Measurements from ENCODE around the gene WDR7.

The WDR7 gene

DNA sequence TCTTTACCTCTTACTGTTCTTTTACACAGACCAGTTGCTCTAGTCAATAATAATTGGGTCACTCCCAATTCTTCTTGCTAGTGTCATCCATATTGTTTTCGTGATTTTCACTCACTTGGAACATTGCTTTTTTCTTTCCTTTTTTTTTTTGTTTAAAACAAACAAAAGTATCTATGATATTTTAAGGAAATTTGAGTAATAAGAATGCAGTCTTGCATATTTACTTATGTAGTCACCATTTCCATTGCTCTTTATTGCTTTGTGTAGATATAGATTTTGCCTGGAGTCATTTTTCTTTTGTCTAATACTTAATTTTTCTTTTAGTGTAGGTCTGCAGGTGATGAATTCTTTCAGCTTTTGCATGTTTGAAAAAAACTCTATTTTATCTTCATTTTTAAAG is 71.9 kb downstream of the WDR7 start:
- Histone ChIP-seq H3K27me3 (ENCODE audit: insufficient read depth, low read length) (no peaks in the 10 kb centered on the region), H4K20me1 (ENCODE audit: insufficient read depth, low read length) (no peaks in the 10 kb centered on the region), H3K36me3 (ENCODE audit: insufficient read depth, low read length) (no peaks in the 10 kb centered on the region; the same call in 1 of the 2 replicates), H3K9me2 (ENCODE audit: low read depth, low read length) (no peaks in the 10 kb centered on the region), H3K27ac (ENCODE audit: low read depth, low read length, poor library complexity, severe bottlenecking) (no peak overlapping the region), H3K4me3 (ENCODE audit: low read depth, low read length, poor library complexity, severe bottlenecking) (no peak overlapping the region), H2AFZ (ENCODE audit: low read length) (no peak overlapping the region), H3F3A (ENCODE audit: insufficient read depth, low read length) (no peaks in the 10 kb centered on the region), H3K4me1 (ENCODE audit: insufficient read depth, low read length, severe bottlenecking) (no peaks in the 10 kb centered on the region), H3K9ac (ENCODE audit: low read length) (no peak overlapping the region), H3K9me3 (ENCODE audit: low read length) (0 out of 2 replicates have a peak, but pooled peaks cover 3% of the 10 kb centered on the region), H3K79me2 (ENCODE audit: insufficient read depth, low read length) (no peaks in the 10 kb centered on the region), H3K4me2 (ENCODE audit: low read length) (no peak overlapping the region)
- TF ChIP-seq, protein P1, sequence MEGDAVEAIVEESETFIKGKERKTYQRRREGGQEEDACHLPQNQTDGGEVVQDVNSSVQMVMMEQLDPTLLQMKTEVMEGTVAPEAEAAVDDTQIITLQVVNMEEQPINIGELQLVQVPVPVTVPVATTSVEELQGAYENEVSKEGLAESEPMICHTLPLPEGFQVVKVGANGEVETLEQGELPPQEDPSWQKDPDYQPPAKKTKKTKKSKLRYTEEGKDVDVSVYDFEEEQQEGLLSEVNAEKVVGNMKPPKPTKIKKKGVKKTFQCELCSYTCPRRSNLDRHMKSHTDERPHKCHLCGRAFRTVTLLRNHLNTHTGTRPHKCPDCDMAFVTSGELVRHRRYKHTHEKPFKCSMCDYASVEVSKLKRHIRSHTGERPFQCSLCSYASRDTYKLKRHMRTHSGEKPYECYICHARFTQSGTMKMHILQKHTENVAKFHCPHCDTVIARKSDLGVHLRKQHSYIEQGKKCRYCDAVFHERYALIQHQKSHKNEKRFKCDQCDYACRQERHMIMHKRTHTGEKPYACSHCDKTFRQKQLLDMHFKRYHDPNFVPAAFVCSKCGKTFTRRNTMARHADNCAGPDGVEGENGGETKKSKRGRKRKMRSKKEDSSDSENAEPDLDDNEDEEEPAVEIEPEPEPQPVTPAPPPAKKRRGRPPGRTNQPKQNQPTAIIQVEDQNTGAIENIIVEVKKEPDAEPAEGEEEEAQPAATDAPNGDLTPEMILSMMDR (IDR thresholded peaks at IDR 0.05; ENCODE audit: low read length), result no peak
- no peak for TF ChIP-seq EZH2 (IDR thresholded peaks at IDR 0.05; ENCODE audit: borderline replicate concordance, low read length)

DNA sequence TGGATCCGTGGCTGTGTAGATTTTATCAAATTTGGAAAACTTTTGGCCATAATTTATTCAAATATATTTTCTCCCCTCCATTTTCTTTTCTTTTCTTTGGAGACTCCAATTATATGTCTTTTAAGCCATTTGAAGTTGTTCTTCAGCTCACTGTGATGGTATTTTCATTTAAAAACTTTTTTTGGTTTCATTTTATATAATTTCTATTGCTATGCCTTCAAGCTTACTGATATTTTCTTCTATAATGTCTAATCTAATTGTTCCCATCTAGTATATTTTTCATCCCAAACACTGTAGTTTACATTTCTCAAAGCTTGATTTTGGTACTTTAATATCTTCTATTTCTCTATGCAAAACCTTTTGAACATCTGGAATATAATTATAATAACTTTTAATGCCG is 72.5 kb downstream of the WDR7 start:
- Histone ChIP-seq H3K4me1 (ENCODE audit: insufficient read depth, low read length, severe bottlenecking) (no peaks in the 10 kb centered on the region), H2AFZ (ENCODE audit: low read length) (no peak overlapping the region), H4K20me1 (ENCODE audit: insufficient read depth, low read length) (no peaks in the 10 kb centered on the region), H3K27ac (ENCODE audit: low read depth, low read length, poor library complexity, severe bottlenecking) (no peak overlapping the region), H3K4me2 (ENCODE audit: low read length) (no peak overlapping the region), H3F3A (ENCODE audit: insufficient read depth, low read length) (no peaks in the 10 kb centered on the region), H3K27me3 (ENCODE audit: insufficient read depth, low read length) (no peaks in the 10 kb centered on the region), H3K9me2 (ENCODE audit: low read depth, low read length) (no peaks in the 10 kb centered on the region), H3K4me3 (ENCODE audit: low read depth, low read length, poor library complexity, severe bottlenecking) (no peak overlapping the region), H3K36me3 (ENCODE audit: insufficient read depth, low read length) (no peaks in the 10 kb centered on the region; the same call in 1 of the 2 replicates), H3K79me2 (ENCODE audit: insufficient read depth, low read length) (no peaks in the 10 kb centered on the region), H3K9ac (ENCODE audit: low read length) (no peak overlapping the region), H3K9me3 (ENCODE audit: low read length) (0 out of 2 replicates have a peak, but pooled peaks cover 3% of the 10 kb centered on the region)
- TF ChIP-seq, protein P1 (IDR thresholded peaks at IDR 0.05; ENCODE audit: low read length), result no peak
- no peak for TF ChIP-seq EZH2 (IDR thresholded peaks at IDR 0.05; ENCODE audit: borderline replicate concordance, low read length)

DNA sequence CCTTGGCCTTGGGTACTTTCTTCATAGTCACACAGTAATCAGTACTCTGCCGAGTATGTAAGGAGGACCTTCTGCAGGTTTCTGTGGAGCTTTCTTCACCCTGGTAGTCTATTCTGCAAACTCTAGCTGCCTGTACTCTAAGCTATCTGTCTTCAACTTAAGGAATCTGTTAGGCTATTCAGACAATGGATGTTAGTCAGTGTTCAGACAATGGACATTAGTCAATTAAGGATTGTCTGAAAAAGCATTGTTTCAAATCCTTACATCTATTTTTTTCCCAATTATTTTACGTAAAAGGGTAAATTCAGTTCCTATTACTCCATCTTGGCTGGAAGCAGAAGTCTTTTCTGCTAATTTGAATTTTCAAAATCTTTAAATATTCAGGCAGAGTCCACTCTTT is 75.7 kb downstream of the WDR7 start:
- TF ChIP-seq EZH2 (IDR thresholded peaks at IDR 0.05; ENCODE audit: borderline replicate concordance, low read length), result no peak
- TF ChIP-seq, protein P1 (IDR thresholded peaks at IDR 0.05; ENCODE audit: low read length), result no peak
- H2AFZ ChIP-seq (ENCODE audit: low read length), result no peak overlapping the region

More for the DNA sequence above, 75.7 kb downstream of the WDR7 start:
- Histone ChIP-seq H3K9me3 (ENCODE audit: low read length) (0 out of 2 replicates have a peak, but pooled peaks cover 3% of the 10 kb centered on the region), H3K4me3 (ENCODE audit: low read depth, low read length, poor library complexity, severe bottlenecking) (no peak overlapping the region), H3K36me3 (ENCODE audit: insufficient read depth, low read length) (peaks cover 4% of the 10 kb centered on the region), H3K27me3 (ENCODE audit: insufficient read depth, low read length) (no peaks in the 10 kb centered on the region), H3K9ac (ENCODE audit: low read length) (no peak overlapping the region), H3F3A (ENCODE audit: insufficient read depth, low read length) (no peaks in the 10 kb centered on the region), H3K9me2 (ENCODE audit: low read depth, low read length) (no peaks in the 10 kb centered on the region), H3K27ac (ENCODE audit: low read depth, low read length, poor library complexity, severe bottlenecking) (no peak overlapping the region), H3K4me1 (ENCODE audit: insufficient read depth, low read length, severe bottlenecking) (no peaks in the 10 kb centered on the region), H4K20me1 (ENCODE audit: insufficient read depth, low read length) (no peaks in the 10 kb centered on the region), H3K4me2 (ENCODE audit: low read length) (no peak overlapping the region), H3K79me2 (ENCODE audit: insufficient read depth, low read length) (no peaks in the 10 kb centered on the region)

All from OCI-LY1 (cell line).